Activated CD8-positive, alpha-beta T cell treated with anti-CD3 and anti-CD28 coated beads for 36 hours (primary cell): ENCODE results near the gene NAA50. TPM values are rescaled to one million over a fixed set of nuclear protein-coding genes. Genes with fewer than 3 reads are reported as not detected.
A peak's percentile ranks its signal among the peaks of the same experiment; 100 is the strongest.

Source experiments
- ATAC-seq: fragments of 200-7000 bp; cut with Tn5 transposase; one replicate; pipeline ENCODE4 v1.10.0; 2021; ENCODE audit warnings: mild to moderate bottlenecking, moderate library complexity
- CTCF ChIA-PET: fragments of 350-600 bp; sonication (Branson Sonifier 250); formaldehyde crosslinking; loops from one replicate; lab custom pipeline; 2021; ENCODE audit warnings: antibody characterized with exemption; lab: Charles Lee
- POLR2A ChIA-PET: fragments of 350-600 bp; sonication (Branson Sonifier 250); formaldehyde crosslinking; loops from one replicate; lab custom pipeline; 2021; ENCODE audit warnings: antibody characterized with exemption; lab: Charles Lee
- DNase-seq: peaks from one replicate; pipeline ENCODE4 v3.0.0-alpha.2; 2020
- H3K27ac Mint-ChIP-seq: one replicate; pipeline ENCODE4 v1.8.0; 2021; ENCODE audit warnings: mild to moderate bottlenecking, mixed read lengths
- H3K27me3 Mint-ChIP-seq: one replicate; pipeline ENCODE4 v1.8.0; 2021; ENCODE audit warnings: mixed read lengths
- H3K36me3 Mint-ChIP-seq: one replicate; pipeline ENCODE4 v1.8.0; 2021; ENCODE audit warnings: low read depth, mixed read lengths
- H3K4me1 Mint-ChIP-seq: one replicate; pipeline ENCODE4 v1.8.0; 2021; ENCODE audit warnings: low read depth, mixed read lengths
- H3K4me3 Mint-ChIP-seq: one replicate; pipeline ENCODE4 v1.8.0; 2021; ENCODE audit warnings: mild to moderate bottlenecking, moderate library complexity, mixed read lengths
- H3K9me3 Mint-ChIP-seq: one replicate; pipeline ENCODE4 v1.8.0; 2021; ENCODE audit warnings: mixed read lengths
- CTCF ChIP-seq: fragments of 200-600 bp; IDR thresholded peaks from one replicate; pipeline ENCODE4 v1.8.0; 2022; ENCODE audit warnings: antibody characterized with exemption, mild to moderate bottlenecking
- intact Hi-C: fragments of 100-400 bp; cut with micrococcal nuclease; formaldehyde crosslinking; loops from one replicate; pipeline ENCODE4 v1.10.0; 2022
- total RNA-seq, 2 experiments: library from RNA; stranded (reverse); gene quantifications; one replicate each; pipeline ENCODE4 v1.2.3, GENCODE V29; 2021

Gene NAA50
- 100 to 1,000 TPM; 117 to 118 TPM for total RNA-seq

DNA sequence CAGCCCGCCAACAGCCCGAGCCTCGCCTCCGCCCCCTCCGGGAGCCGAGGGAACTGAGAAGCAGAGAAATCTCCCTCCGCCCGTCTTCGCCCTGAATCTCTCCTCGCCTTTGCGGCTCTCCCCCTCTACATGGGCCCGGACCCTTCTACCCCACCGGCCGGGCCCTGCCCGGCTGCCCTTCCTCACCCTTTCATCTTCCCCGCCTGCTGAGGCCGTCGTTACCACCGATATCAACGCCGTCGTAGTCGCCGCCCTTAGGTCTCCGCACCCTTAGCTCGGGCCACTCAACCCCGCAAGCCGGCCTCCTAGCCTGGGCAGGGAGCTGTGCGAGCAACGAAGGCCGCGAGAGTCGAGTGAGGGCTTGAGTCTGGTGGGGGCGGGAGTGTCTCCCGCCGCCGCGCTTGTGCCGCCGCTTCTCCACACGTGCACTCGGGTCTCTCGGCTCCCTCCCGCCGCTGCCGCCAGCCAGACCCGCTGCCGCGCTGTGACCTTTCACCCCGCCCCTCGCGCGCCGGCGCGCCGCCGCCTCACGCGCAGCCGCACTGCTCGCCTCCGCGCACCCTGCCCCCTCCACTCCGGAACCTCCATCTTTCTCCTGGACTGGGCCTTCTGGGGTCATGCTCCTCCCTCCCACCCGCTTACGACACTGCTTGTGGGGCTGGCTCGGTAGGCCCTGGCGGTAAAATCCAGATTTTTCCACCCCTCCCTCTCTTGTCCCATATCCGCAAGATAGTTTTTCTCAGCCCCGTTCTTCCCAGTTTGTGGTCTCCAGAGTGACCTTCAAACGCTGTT, at the start of gene NAA50:
TSS of gene NAA50 (minus strand) at position 494 of the 792 bp plus-strand sequence. CDS start at position 194, 300 bp downstream.
- no peak for TF ChIP-seq CTCF

DNA sequence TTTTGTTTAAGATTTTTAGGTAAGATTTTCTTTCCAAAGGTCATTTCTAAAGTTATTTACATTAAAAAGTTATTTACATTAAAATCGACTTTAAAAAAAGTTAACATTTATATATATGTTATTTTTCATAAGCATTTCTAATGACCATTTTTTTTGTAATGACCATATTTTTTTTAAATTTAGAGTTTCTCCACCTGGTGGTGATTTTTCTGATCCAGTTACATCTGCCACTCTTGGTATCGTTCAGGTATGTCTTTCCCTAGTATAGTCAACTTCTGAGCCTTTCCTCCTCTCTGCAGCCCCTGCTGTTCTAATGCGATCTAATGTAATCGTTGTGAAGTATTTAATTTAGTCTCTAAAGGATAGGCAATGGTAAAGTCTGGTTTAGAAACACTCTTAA, 49.6 kb upstream of the NAA50 start:
- no peaks in the 10 kb centered on the region for H3K27me3 Mint-ChIP-seq
- H3K4me3 Mint-ChIP-seq = no peak overlapping the region
- DNase-seq = no peak
- no peaks in the 10 kb centered on the region for H3K4me1 Mint-ChIP-seq
- no peaks in the 10 kb centered on the region for H3K9me3 Mint-ChIP-seq
- intact Hi-C loops = no loop called here
- TF ChIP-seq CTCF = no peak
- ChIA-PET POLR2A (interaction anchor here (0.5 kb wide), 1 partner anchor 27 kb away, joined by 3 read pairs; no protein-coding TSS in a partner anchor), CTCF (interaction anchor here (0.9 to 2.2 kb wide), 2 partner anchors 45 to 60 kb away, joined by 3 to 7 read pairs; no protein-coding TSS in a partner anchor)
- ATAC-seq = no peak
- H3K27ac Mint-ChIP-seq = no peak overlapping the region
- peaks cover 14% of the 10 kb centered on the region for H3K36me3 Mint-ChIP-seq

More for the DNA sequence above, at the start of gene NAA50:
- POLR2A ChIA-PET = interaction anchor here (0.6 to 3.2 kb wide), 22 partner anchors 9 to 468 kb away, joined by 3 to 26 read pairs (median 5); partner anchors contain the start of genes SPICE1 and USF3
- CTCF ChIA-PET = interaction anchor here (0.8 to 3.2 kb wide), 14 partner anchors 10 to 310 kb away, joined by 3 to 44 read pairs (median 6); partner anchors contain the start of genes CCDC191, QTRT2, SPICE1 and USF3
- no peaks in the 10 kb centered on the region for H3K27me3 Mint-ChIP-seq
- peaks cover 40% of the 10 kb centered on the region for H3K36me3 Mint-ChIP-seq
- peaks cover 63% of the 10 kb centered on the region for H3K4me1 Mint-ChIP-seq
- intact Hi-C loops = loop anchor here (5.0 to 10.0 kb wide), 2 partner anchors 231 to 311 kb away; partner anchors contain the start of genes CCDC191, QTRT2 and SPICE1
- H3K9me3 Mint-ChIP-seq = no peaks in the 10 kb centered on the region
- H3K27ac Mint-ChIP-seq = peak within 1 kb of the TSS; percentile 100
- ATAC-seq = peak; percentile 74
- peak; percentile 95 for DNase-seq
- peak within 1 kb of the TSS; percentile 98 for H3K4me3 Mint-ChIP-seq

- ChIA-PET POLR2A (interaction anchor here (1.3 kb wide), 1 partner anchor 50 kb away, joined by 3 read pairs; no protein-coding TSS in a partner anchor), CTCF (interaction anchor here (2.2 kb wide), 1 partner anchor 59 kb away, joined by 7 read pairs; no protein-coding TSS in a partner anchor)
- H3K36me3 Mint-ChIP-seq = peaks cover 14% of the 10 kb centered on the region
- H3K27ac Mint-ChIP-seq = no peak overlapping the region
- TF ChIP-seq CTCF = no peak
- intact Hi-C loops = no loop called here
- no peak for ATAC-seq
- DNase-seq = no peak
- H3K9me3 Mint-ChIP-seq = no peaks in the 10 kb centered on the region
- no peaks in the 10 kb centered on the region for H3K27me3 Mint-ChIP-seq
- no peaks in the 10 kb centered on the region for H3K4me1 Mint-ChIP-seq
- no peak overlapping the region for H3K4me3 Mint-ChIP-seq
Measured at GRCh38 chr3:113794526-113794925, 48.5 kb upstream of the NAA50 start.

GRCh38 chr3:113791381-113791780, 45.3 kb upstream of the NAA50 start:
- no peak overlapping the region for H3K4me3 Mint-ChIP-seq
- H3K4me1 Mint-ChIP-seq = no peaks in the 10 kb centered on the region
- H3K27ac Mint-ChIP-seq = no peak overlapping the region
- intact Hi-C loops = no loop called here
- ChIA-PET POLR2A (interaction anchor here (0.6 to 0.9 kb wide), 2 partner anchors 18 to 51 kb away, joined by 3 to 4 read pairs; no protein-coding TSS in a partner anchor), CTCF (interaction anchor here (0.8 to 1.4 kb wide), 2 partner anchors 53 to 55 kb away, joined by 3 to 5 read pairs; no protein-coding TSS in a partner anchor)
- no peak for ATAC-seq
- peaks cover 15% of the 10 kb centered on the region for H3K36me3 Mint-ChIP-seq
- no peak for DNase-seq
- H3K9me3 Mint-ChIP-seq = no peaks in the 10 kb centered on the region
- no peaks in the 10 kb centered on the region for H3K27me3 Mint-ChIP-seq
- no peak for TF ChIP-seq CTCF
